Effector CD4-positive, alpha-beta T cell (primary cell): Measurements from ENCODE around the gene UHRF1.

Source experiments
- DNase-seq: peaks from one replicate; pipeline ENCODE4 v3.0.0-alpha.2; 2020

UHRF1 gene

GRCh38 chr19:4991996-4992698, 82.8 kb downstream of the UHRF1 start:
- DNase-seq: no peak

GRCh38 chr19:4993683-4994082, 84.4 kb downstream of the UHRF1 start:
- DNase-seq: no peak

- DNase-seq: no peak
These were observed 87.4 kb downstream of the UHRF1 start for GRCh38 chr19:4996701-4997100.

- DNase-seq: no peak
These were observed 88.0 kb downstream of the UHRF1 start for GRCh38 chr19:4997297-4997696.

- no peak for DNase-seq
These were observed 90.9 kb downstream of the UHRF1 start for GRCh38 chr19:5000120-5000611.

GRCh38 chr19:5001615-5002014, 92.3 kb downstream of the UHRF1 start:
- no peak for DNase-seq

GRCh38 chr19:5002143-5002542, 92.8 kb downstream of the UHRF1 start:
- DNase-seq: no peak

GRCh38 chr19:5003781-5004180, 94.5 kb downstream of the UHRF1 start:
- no peak for DNase-seq

GRCh38 chr19:5005096-5005495, 95.8 kb downstream of the UHRF1 start:
- no peak for DNase-seq

- DNase-seq: no peak
These were observed 96.9 kb downstream of the UHRF1 start for GRCh38 chr19:5006201-5006600.

GRCh38 chr19:5006821-5007220, 97.5 kb downstream of the UHRF1 start:
- no peak for DNase-seq
